ENCODE data around the gene CASQ1. TPM values are rescaled to one million over a fixed set of nuclear protein-coding genes. Genes with fewer than 3 reads are reported as not detected.

The CASQ1 gene
- total RNA-seq, 1 donor from 2014 or later: not detected

DNA sequence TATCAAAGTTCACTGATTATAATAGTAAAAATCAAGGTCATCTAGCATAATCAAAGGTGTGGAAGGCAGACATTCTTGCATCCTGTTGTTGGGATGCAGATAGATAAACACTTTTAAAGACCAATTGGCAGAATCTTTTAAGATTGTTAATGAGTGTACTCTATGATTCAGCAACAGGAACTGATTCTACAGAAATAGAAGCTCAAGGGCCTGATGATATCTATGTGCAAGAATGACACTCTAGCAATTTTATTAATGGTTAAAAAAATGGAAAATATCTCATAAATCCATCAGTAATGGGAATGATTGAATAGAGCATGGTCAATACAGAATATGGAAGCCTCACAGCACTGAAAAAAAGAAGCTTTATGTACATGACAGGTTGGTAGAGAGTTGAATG, 41.1 kb upstream of the CASQ1 start:
- Mint-ChIP-seq H3K9me3 (ENCODE audit: unreplicated experiment) (no peaks in the 10 kb centered on the region), H3K36me3 (ENCODE audit: unreplicated experiment) (no peaks in the 10 kb centered on the region), H3K4me3 (ENCODE audit: unreplicated experiment) (no peak overlapping the region), H3K27me3 (ENCODE audit: unreplicated experiment) (peaks cover 2% of the 10 kb centered on the region), H3K4me1 (ENCODE audit: low read depth, unreplicated experiment) (no peaks in the 10 kb centered on the region), H3K27ac (ENCODE audit: unreplicated experiment) (no peak overlapping the region)
- TF ChIP-seq, protein P1, sequence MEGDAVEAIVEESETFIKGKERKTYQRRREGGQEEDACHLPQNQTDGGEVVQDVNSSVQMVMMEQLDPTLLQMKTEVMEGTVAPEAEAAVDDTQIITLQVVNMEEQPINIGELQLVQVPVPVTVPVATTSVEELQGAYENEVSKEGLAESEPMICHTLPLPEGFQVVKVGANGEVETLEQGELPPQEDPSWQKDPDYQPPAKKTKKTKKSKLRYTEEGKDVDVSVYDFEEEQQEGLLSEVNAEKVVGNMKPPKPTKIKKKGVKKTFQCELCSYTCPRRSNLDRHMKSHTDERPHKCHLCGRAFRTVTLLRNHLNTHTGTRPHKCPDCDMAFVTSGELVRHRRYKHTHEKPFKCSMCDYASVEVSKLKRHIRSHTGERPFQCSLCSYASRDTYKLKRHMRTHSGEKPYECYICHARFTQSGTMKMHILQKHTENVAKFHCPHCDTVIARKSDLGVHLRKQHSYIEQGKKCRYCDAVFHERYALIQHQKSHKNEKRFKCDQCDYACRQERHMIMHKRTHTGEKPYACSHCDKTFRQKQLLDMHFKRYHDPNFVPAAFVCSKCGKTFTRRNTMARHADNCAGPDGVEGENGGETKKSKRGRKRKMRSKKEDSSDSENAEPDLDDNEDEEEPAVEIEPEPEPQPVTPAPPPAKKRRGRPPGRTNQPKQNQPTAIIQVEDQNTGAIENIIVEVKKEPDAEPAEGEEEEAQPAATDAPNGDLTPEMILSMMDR (IDR thresholded peaks at IDR 0.05; ENCODE audit: partially characterized antibody, unreplicated experiment): no peak
- no peak for DNase-seq

- Mint-ChIP-seq H3K27ac (ENCODE audit: unreplicated experiment) (no peak overlapping the region), H3K4me1 (ENCODE audit: low read depth, unreplicated experiment) (no peaks in the 10 kb centered on the region), H3K4me3 (ENCODE audit: unreplicated experiment) (no peak overlapping the region)
These were observed 40.7 kb upstream of the CASQ1 start for GRCh38 chr1:160149716-160150115.

DNA sequence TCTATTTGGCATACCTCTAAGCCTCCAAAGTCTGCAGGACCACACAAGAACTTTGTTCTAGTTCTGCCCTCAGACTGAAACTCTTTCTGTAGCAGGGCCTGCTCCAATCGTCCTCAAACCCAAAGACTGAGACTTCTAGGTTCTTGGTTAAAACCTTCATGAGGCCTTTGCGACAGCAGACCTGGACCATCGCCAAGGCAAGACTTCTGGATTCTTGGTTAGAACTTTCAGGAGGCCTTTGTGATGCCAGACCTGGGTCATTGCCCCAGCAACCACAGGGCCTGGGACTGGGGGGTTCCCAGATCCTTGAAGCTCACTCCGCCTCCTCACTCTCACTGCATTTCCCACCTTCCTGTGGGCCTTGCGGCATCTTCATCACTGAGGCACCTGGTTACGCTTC, 39.1 kb upstream of the CASQ1 start, which contains the start of gene ATP1A4:
ATP1A4 (plus strand) TSS at position 301 of the 400 bp plus-strand sequence. CDS start 438 bp downstream, outside the sequence.
- peaks cover 2% of the 10 kb centered on the region for H3K27me3 Mint-ChIP-seq (ENCODE audit: unreplicated experiment)
- H3K4me3 Mint-ChIP-seq (ENCODE audit: unreplicated experiment): no peak within 1 kb of the TSS
- no peak for DNase-seq
- TF ChIP-seq, protein P1 (IDR thresholded peaks at IDR 0.05; ENCODE audit: partially characterized antibody, unreplicated experiment): no peak
- no peaks in the 10 kb centered on the region for H3K4me1 Mint-ChIP-seq (ENCODE audit: low read depth, unreplicated experiment)
- H3K9me3 Mint-ChIP-seq (ENCODE audit: unreplicated experiment): peaks cover 2% of the 10 kb centered on the region
- no peak within 1 kb of the TSS for H3K27ac Mint-ChIP-seq (ENCODE audit: unreplicated experiment)
- no peaks in the 10 kb centered on the region for H3K36me3 Mint-ChIP-seq (ENCODE audit: unreplicated experiment)

More at GRCh38 chr1:160149716-160150115, 40.7 kb upstream of the CASQ1 start:
- DNase-seq: no peak
- TF ChIP-seq, protein P1 (IDR thresholded peaks at IDR 0.05; ENCODE audit: partially characterized antibody, unreplicated experiment): no peak
- Mint-ChIP-seq H3K27me3 (ENCODE audit: unreplicated experiment) (peaks cover 2% of the 10 kb centered on the region), H3K36me3 (ENCODE audit: unreplicated experiment) (no peaks in the 10 kb centered on the region), H3K9me3 (ENCODE audit: unreplicated experiment) (no peaks in the 10 kb centered on the region)

DNA sequence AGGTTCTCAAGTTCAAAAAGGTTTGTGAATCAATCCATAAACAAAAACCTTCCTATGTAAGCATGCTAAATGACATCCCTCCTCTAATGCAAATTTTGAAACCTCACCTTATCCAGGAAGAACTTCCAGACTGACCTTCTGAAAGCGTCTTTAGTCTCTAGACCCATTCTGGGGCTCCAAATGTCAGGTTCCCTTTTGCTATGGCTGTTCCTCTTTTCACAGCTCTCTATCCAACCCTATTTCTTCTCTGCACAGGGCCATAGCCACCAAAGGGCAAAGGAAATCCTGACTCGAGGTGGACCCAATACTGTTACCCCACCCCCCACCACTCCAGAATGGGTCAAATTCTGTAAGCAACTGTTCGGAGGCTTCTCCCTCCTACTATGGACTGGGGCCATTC, 35.6 kb upstream of the CASQ1 start:
- TF ChIP-seq, protein P1 (IDR thresholded peaks at IDR 0.05; ENCODE audit: partially characterized antibody, unreplicated experiment): no peak
- H3K36me3 Mint-ChIP-seq (ENCODE audit: unreplicated experiment): no peaks in the 10 kb centered on the region
- peaks cover 2% of the 10 kb centered on the region for H3K9me3 Mint-ChIP-seq (ENCODE audit: unreplicated experiment)
- H3K4me1 Mint-ChIP-seq (ENCODE audit: low read depth, unreplicated experiment): no peaks in the 10 kb centered on the region
- DNase-seq: no peak
- no peaks in the 10 kb centered on the region for H3K27me3 Mint-ChIP-seq (ENCODE audit: unreplicated experiment)
- no peak overlapping the region for H3K4me3 Mint-ChIP-seq (ENCODE audit: unreplicated experiment)
- H3K27ac Mint-ChIP-seq (ENCODE audit: unreplicated experiment): no peak overlapping the region

GRCh38 chr1:160156361-160156760, 34.0 kb upstream of the CASQ1 start:
- H3K27ac Mint-ChIP-seq (ENCODE audit: unreplicated experiment): no peak overlapping the region
- no peak overlapping the region for H3K4me3 Mint-ChIP-seq (ENCODE audit: unreplicated experiment)
- H3K4me1 Mint-ChIP-seq (ENCODE audit: low read depth, unreplicated experiment): no peaks in the 10 kb centered on the region
- no peak for DNase-seq
- no peaks in the 10 kb centered on the region for H3K27me3 Mint-ChIP-seq (ENCODE audit: unreplicated experiment)
- no peaks in the 10 kb centered on the region for H3K36me3 Mint-ChIP-seq (ENCODE audit: unreplicated experiment)
- peaks cover 2% of the 10 kb centered on the region for H3K9me3 Mint-ChIP-seq (ENCODE audit: unreplicated experiment)
- TF ChIP-seq, protein P1 (IDR thresholded peaks at IDR 0.05; ENCODE audit: partially characterized antibody, unreplicated experiment): no peak

Data from glutamatergic neuron (in vitro differentiated cells).